Ovary (tissue), 9 donors: Measurements from ENCODE around the gene MCOLN2. TPM values are rescaled to one million over a fixed set of nuclear protein-coding genes. Genes with fewer than 3 reads are reported as not detected.

ENCODE experiments used
- DNase-seq, 5 donors: peaks; one replicate each; pipeline ENCODE4 v3.0.0-alpha.2; 2019 to 2020
- H3K27ac ChIP-seq, 2 donors: fragments of 200-600 bp; one replicate each; pipeline versions ENCODE4 v1.5.1 to v1.8.0; 2019 to 2022
- H3K27me3 ChIP-seq: fragments of 200-600 bp; one replicate; pipeline ENCODE4 v1.8.0; 2022
- H3K36me3 ChIP-seq: fragments of 200-600 bp; sonication (generic); one replicate; pipeline ENCODE4 v1.5.1; 2019
- H3K4me1 ChIP-seq: one replicate; pipeline ENCODE4 v1.8.1; 2013; ENCODE audit warnings: mild to moderate bottlenecking, moderate library complexity; ENCODE audit not compliant: insufficient read depth
- H3K4me3 ChIP-seq: fragments of 200-600 bp; sonication (generic); one replicate; pipeline ENCODE4 v1.5.1; 2017
- H3K9me3 ChIP-seq, 2 donors: fragments of 200-600 bp in 1 of 2; sonication (generic) in 1 of 2; one replicate each; pipeline versions ENCODE4 v1.5.1 to v1.8.1; 2013 to 2019; ENCODE audit warnings: mild to moderate bottlenecking in 1 of 2, moderate library complexity in 1 of 2
- CTCF ChIP-seq, 3 donors: fragments of 450-650 bp in 2 of 3; fragments of 200-600 bp in 1 of 3; IDR thresholded peaks; one replicate each; pipeline versions ENCODE4 v1.5.1 to v1.8.0; 2016 to 2022; ENCODE audit warnings: antibody characterized with exemption in 3 of 3, mild to moderate bottlenecking in 1 of 3
- EP300 ChIP-seq: sonication (generic); formaldehyde crosslinking; IDR thresholded peaks from one replicate; pipeline ENCODE4 v1.6.1; 2017; ENCODE audit warnings: antibody characterized with exemption
- POLR2A ChIP-seq: fragments of 450-650 bp; IDR thresholded peaks from one replicate; pipeline ENCODE4 v1.6.1; 2017; ENCODE audit warnings: antibody characterized with exemption, mild to moderate bottlenecking, moderate library complexity
- WGBS, 3 donors: extraction: QIAGEN DNeasy Blood & Tissue Kit in 1 of 3; methylation state at CpG; one replicate each; pipeline versions ENCODE4 v1.1.5 to v1.1.7; 2013 to 2017; 5-methylcytosine and 5-hydroxymethylcytosine counted together
- intact Hi-C, 4 donors: fragments of 100-400 bp; cut with DNase I; formaldehyde crosslinking; loops; one replicate each; pipeline versions ENCODE4 v1.11.0 to v1.15.1; 2022 to 2023
- polyA plus RNA-seq, 2 donors: library from polyadenylated mRNA; stranded (reverse); fragments of 200-250 nt in 1 of 2; fragments of 350-450 nt in 1 of 2; fragmentation: Illumina TruSeq in 1 of 2; extraction: RNeasy Lipid Tissue Mini Kit (QIAGEN cat#74804) in 1 of 2; gene quantifications; one replicate each; pipeline ENCODE4 v1.2.3, GENCODE V29; 2013 to 2014
- total RNA-seq, 7 donors: library from RNA; depleted of rRNA in 2 of 7; stranded (reverse); fragments of >200 nt in 2 of 7; fragmentation: NEBNext Ultra II Directional in 3 of 7; extraction: Animal tissue kit (Norgen Biotek cat#: 25700) in 3 of 7; gene quantifications; one replicate each; pipeline versions ENCODE4 v1.1.0 to v1.2.4, GENCODE V29; 2016 to 2023
- donor health status: DM: no; HTN: no; CAD: no; lungs with moderate emphysema.
- donor health status: DM: no; HTN: no; CAD: no.
- donor health status: Bipolar disorder and iron deficiency.
- donor health status: DM: yes; HTN: yes; CAD: no.
- donor health status: DM: no; HTN: no; CAD: no.
- donor health status: DM: yes; HTN: yes; CAD: no.

The MCOLN2 gene
- total and polyA plus RNA-seq, 9 donors, result 0.15 to 3.3 (median 0.60) TPM

- Histone ChIP-seq H3K36me3 (no peaks in the 10 kb centered on the region), H3K4me1 (peaks cover 2% of the 10 kb centered on the region), H3K27me3 (no peaks in the 10 kb centered on the region), H3K4me3 (peak overlapping the region; percentile 32), H3K9me3 (no peaks in the 10 kb centered on the region), H3K27ac (peak overlapping the region in 1 of 2 donors; percentile 41)
- 0 to 2% (median 1%) methylated on average over 6 of the region's 6 CpGs for WGBS, 3 donors
- DNase-seq, result peak; percentile 40 to 56 (median 46)
- peak; percentile 74 to 97 (median 86) for TF ChIP-seq CTCF (IDR thresholded peaks at IDR 0.05)
- TF ChIP-seq POLR2A, result no peak
- TF ChIP-seq EP300, result no peak
- intact Hi-C loops, result loop anchor here (5.0 to 10.0 kb wide), 3 partner anchors 77 to 312 kb away; partner anchors contain the start of gene C1orf52 (in 4 of the 4)
These were observed 52.0 kb downstream of the MCOLN2 start for GRCh38 chr1:84944767-84945486.

GRCh38 chr1:84941843-84942242, 55.1 kb downstream of the MCOLN2 start:
- Histone ChIP-seq H3K36me3 (no peaks in the 10 kb centered on the region), H3K27me3 (no peaks in the 10 kb centered on the region), H3K27ac (no peak overlapping the region), H3K9me3 (no peaks in the 10 kb centered on the region), H3K4me3 (no peak overlapping the region), H3K4me1 (peaks cover 2% of the 10 kb centered on the region)
- WGBS, 3 donors, result 54 to 70% (median 59%) methylated on average over 1 of the region's 1 CpG
- DNase-seq, result no peak
- TF ChIP-seq POLR2A (no peak), EP300 (no peak), CTCF (IDR thresholded peaks at IDR 0.05) (no peak)
- intact Hi-C loops, result loop anchor here (5.0 to 10.0 kb wide), 3 partner anchors 80 to 315 kb away; partner anchors contain the start of gene C1orf52 (in 3 of the 4)

- H3K27ac ChIP-seq, result no peak overlapping the region
These were observed 56.4 kb downstream of the MCOLN2 start for GRCh38 chr1:84940481-84940880.

GRCh38 chr1:84939761-84940160, 57.2 kb downstream of the MCOLN2 start:
- H3K4me3 ChIP-seq, result no peak overlapping the region
- H3K27me3 ChIP-seq, result no peaks in the 10 kb centered on the region
- H3K9me3 ChIP-seq, result no peaks in the 10 kb centered on the region
- no peak for DNase-seq
- WGBS, 3 donors, result 89 to 90% (median 90%) methylated on average over 11 of the region's 11 CpGs
- no peaks in the 10 kb centered on the region for H3K4me1 ChIP-seq
- intact Hi-C loops, result loop anchor here (5.0 to 10.0 kb wide), 3 partner anchors 83 to 318 kb away; partner anchors contain the start of gene C1orf52 (in 3 of the 4)
- TF ChIP-seq EP300 (no peak), POLR2A (no peak), CTCF (IDR thresholded peaks at IDR 0.05) (no peak)
- H3K27ac ChIP-seq, result no peak overlapping the region
- H3K36me3 ChIP-seq, result no peaks in the 10 kb centered on the region

More at GRCh38 chr1:84940481-84940880, 56.4 kb downstream of the MCOLN2 start:
- intact Hi-C loops, result loop anchor here (5.0 to 10.0 kb wide), 3 partner anchors 82 to 317 kb away; partner anchors contain the start of gene C1orf52 (in 3 of the 4)
- H3K4me3 ChIP-seq, result no peak overlapping the region
- 86 to 89% (median 87%) methylated on average over 4 of the region's 4 CpGs for WGBS, 3 donors
- no peak for DNase-seq
- H3K36me3 ChIP-seq, result no peaks in the 10 kb centered on the region
- no peaks in the 10 kb centered on the region for H3K4me1 ChIP-seq
- H3K9me3 ChIP-seq, result no peaks in the 10 kb centered on the region
- H3K27me3 ChIP-seq, result no peaks in the 10 kb centered on the region
- TF ChIP-seq POLR2A (no peak), CTCF (IDR thresholded peaks at IDR 0.05) (no peak), EP300 (no peak)
